ENCODE measurements around the gene SPA17. TPM values are rescaled to one million over a fixed set of nuclear protein-coding genes. Genes with fewer than 3 reads are reported as not detected.

The SPA17 gene
- polyA plus RNA-seq, 1 experiment = 2.9 TPM

- Histone ChIP-seq H3K36me3 (ENCODE audit: control insufficient read depth, insufficient read depth, low read length) (no peaks in the 10 kb centered on the region), H3K4me3 (ENCODE audit: low read depth, low read length) (peak overlapping the region; percentile 36), H3K27me3 (ENCODE audit: control insufficient read depth, insufficient read depth, low read length) (peaks cover 40% of the 10 kb centered on the region)
- CTCF ChIA-PET = no interaction called here
- no peak for TF ChIP-seq CTCF (IDR thresholded peaks at IDR 0.05; ENCODE audit: insufficient read depth, low read depth, low read length)
- POLR2A ChIA-PET = no interaction called here
- DNase-seq (ENCODE audit: low read depth) = no peak
Measured at GRCh38 chr11:124717786-124718651, 44.3 kb downstream of the SPA17 start.

GRCh38 chr11:124718801-124719200, 45.1 kb downstream of the SPA17 start:
- no peak for DNase-seq (ENCODE audit: low read depth)
- ChIA-PET CTCF (no interaction called here), POLR2A (no interaction called here)
- no peaks in the 10 kb centered on the region for H3K36me3 ChIP-seq (ENCODE audit: control insufficient read depth, insufficient read depth, low read length)
- no peak for TF ChIP-seq CTCF (IDR thresholded peaks at IDR 0.05; ENCODE audit: insufficient read depth, low read depth, low read length)
- H3K27me3 ChIP-seq (ENCODE audit: control insufficient read depth, insufficient read depth, low read length) = peaks cover 40% of the 10 kb centered on the region
- no peak overlapping the region for H3K4me3 ChIP-seq (ENCODE audit: low read depth, low read length)

GRCh38 chr11:124719534-124719933, 45.8 kb downstream of the SPA17 start:
- Histone ChIP-seq H3K36me3 (ENCODE audit: control insufficient read depth, insufficient read depth, low read length) (no peaks in the 10 kb centered on the region), H3K4me3 (ENCODE audit: low read depth, low read length) (no peak overlapping the region), H3K27me3 (ENCODE audit: control insufficient read depth, insufficient read depth, low read length) (peaks cover 40% of the 10 kb centered on the region)
- DNase-seq (ENCODE audit: low read depth) = no peak
- POLR2A ChIA-PET = no interaction called here
- CTCF ChIA-PET = interaction anchor here (1.5 to 1.7 kb wide), 3 partner anchors 11 to 27 kb away, joined by 3 to 4 read pairs (median 4); partner anchors contain the start of gene NRGN
- no peak for TF ChIP-seq CTCF (IDR thresholded peaks at IDR 0.05; ENCODE audit: insufficient read depth, low read depth, low read length)

GRCh38 chr11:124722176-124722575, 48.5 kb downstream of the SPA17 start:
- no peak for TF ChIP-seq CTCF (IDR thresholded peaks at IDR 0.05; ENCODE audit: insufficient read depth, low read depth, low read length)
- POLR2A ChIA-PET = no interaction called here

GRCh38 chr11:124724979-124725718, 51.4 kb downstream of the SPA17 start:
- TF ChIP-seq CTCF (IDR thresholded peaks at IDR 0.05; ENCODE audit: insufficient read depth, low read depth, low read length) = no peak
- Histone ChIP-seq H3K27me3 (ENCODE audit: control insufficient read depth, insufficient read depth, low read length) (peaks cover 18% of the 10 kb centered on the region), H3K4me3 (ENCODE audit: low read depth, low read length) (no peak overlapping the region), H3K36me3 (ENCODE audit: control insufficient read depth, insufficient read depth, low read length) (no peaks in the 10 kb centered on the region)
- ChIA-PET CTCF (interaction anchor here (0.9 kb wide), 1 partner anchor 141 kb away, joined by 3 read pairs; no protein-coding TSS in a partner anchor), POLR2A (no interaction called here)
- no peak for DNase-seq (ENCODE audit: low read depth)

More at GRCh38 chr11:124722176-124722575, 48.5 kb downstream of the SPA17 start:
- no peak for DNase-seq (ENCODE audit: low read depth)
- Histone ChIP-seq H3K27me3 (ENCODE audit: control insufficient read depth, insufficient read depth, low read length) (peaks cover 38% of the 10 kb centered on the region), H3K4me3 (ENCODE audit: low read depth, low read length) (no peak overlapping the region), H3K36me3 (ENCODE audit: control insufficient read depth, insufficient read depth, low read length) (no peaks in the 10 kb centered on the region)
- CTCF ChIA-PET = no interaction called here
